Measurements from ENCODE around the gene FNIP1.

GRCh38 chr5:131825404-131826013 lies 28.7 kb upstream of the FNIP1 start:
- TF ChIP-seq CTCF (IDR thresholded peaks at IDR 0.05 in 8 of 11, conservative IDR thresholded peaks at IDR 0.05 in 3 of 11) (no peak), POLR2A (IDR thresholded peaks at IDR 0.05) (no peak), POLR2AphosphoS5 (IDR thresholded peaks at IDR 0.05) (no peak)

All from spleen (tissue), 7 donors.